ENCODE measurements around the gene MRGPRG. TPM values are rescaled to one million over a fixed set of nuclear protein-coding genes. Genes with fewer than 3 reads are reported as not detected.
"Not testable (repeated sequence)": the region's sequence is repeated elsewhere in the genome, so short reads cannot be mapped to it uniquely, and the experiment has no call there.

The MRGPRG gene
- polyA plus RNA-seq (2012; ENCODE audit: missing spikeins), result not detected

DNA sequence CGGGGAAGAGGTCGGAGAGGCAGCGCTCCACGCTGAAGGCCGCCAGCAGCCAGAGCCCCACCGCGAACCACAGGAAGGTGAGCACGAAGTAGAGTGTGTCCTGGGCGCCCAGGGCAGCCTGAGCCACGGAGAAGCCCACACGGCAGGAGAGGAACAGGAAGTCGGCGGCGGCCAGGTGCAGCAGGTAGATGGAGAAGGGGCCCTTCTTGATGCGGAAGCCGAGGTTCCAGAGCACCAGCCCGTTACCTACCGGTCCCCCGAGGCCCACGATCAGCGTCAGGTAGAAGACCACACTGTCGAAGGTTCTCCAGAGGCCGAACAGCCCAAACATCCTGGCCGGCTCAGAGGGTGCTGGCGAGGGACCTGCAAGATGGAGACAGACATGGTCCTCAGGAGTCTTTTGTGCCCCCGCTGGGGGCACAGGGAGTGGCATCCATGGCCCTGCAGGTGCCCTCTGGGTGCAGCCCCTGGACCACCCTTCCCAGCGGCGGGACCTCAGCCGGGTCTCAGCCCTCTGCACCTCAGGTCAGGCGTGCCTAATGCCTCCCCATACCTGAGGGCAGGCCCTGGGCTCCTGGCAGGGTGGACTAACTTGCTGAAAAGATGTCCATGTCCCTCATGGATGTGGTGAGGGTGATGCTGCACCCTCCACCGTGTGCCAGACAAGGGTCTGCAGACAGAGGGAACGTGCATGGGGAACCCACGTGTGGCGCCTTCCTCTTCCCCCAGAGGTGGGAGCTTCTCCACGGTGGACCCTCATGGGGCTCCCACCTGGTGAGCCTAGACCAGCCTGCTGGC lies at the start of gene MRGPRG:
TSS of gene MRGPRG (minus strand) at position 331 of the 798 bp plus-strand sequence. CDS start at position 331, 0 bp downstream.
- TF ChIP-seq POLR2AphosphoS5 (IDR thresholded peaks at IDR 0.05; ENCODE audit: low read depth, low read length) (no peak), POLR2A (IDR thresholded peaks at IDR 0.05; ENCODE audit: low read depth, low read length) (no peak), TAF1 (IDR thresholded peaks at IDR 0.05; ENCODE audit: borderline replicate concordance, low read depth, low read length) (no peak)
- FAIRE-seq, result no peak

DNA sequence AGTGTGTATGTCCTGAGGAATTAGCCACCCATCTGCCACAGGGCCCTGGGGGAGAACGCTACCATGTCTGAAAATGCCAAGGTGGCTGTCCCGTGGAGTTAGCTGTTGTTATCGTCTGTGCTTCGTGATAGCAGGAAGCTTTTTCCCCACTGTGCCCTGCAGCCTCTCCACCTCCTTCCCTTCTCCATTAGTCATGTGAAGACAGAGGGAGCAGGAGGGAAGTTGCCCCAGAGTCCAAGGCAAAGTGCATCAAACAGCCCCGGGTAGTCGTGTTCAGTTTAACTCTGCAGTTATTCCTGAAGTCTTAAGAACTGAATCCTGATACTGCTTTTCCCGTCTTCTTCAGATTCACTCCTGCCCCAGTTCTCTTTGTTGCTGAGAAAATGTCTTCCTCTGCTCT lies 43.9 kb upstream of the MRGPRG start:
- not testable (repeated sequence) for DNase-seq (ENCODE audit: insufficient read length); FAIRE-seq

More for the DNA sequence above, at the start of gene MRGPRG:
- peak; percentile 22 for DNase-seq (ENCODE audit: insufficient read length)

DNA sequence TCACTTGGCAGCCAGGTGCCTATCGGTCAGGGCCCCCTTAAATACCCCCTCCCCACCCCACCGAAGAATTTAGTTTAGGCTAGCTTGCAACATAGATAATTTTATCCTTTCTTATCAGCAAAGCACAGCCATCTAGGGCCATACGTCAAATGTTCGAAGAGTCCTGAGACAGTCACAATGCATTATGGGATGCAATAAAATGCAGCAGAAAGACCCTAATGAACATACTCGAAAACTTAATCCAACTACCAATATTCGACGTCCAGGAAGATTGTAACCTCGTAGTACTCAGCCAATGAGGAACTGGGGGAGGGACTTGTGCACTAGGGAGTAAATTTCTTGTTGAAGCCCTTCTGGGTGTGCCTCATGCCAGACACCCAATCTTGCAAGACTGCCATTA lies 43.2 kb upstream of the MRGPRG start:
- FAIRE-seq; DNase-seq (ENCODE audit: insufficient read length): not testable (repeated sequence)

GRCh38 chr11:3257509-3257908 lies 38.9 kb upstream of the MRGPRG start:
- FAIRE-seq, result not testable (repeated sequence)

DNA sequence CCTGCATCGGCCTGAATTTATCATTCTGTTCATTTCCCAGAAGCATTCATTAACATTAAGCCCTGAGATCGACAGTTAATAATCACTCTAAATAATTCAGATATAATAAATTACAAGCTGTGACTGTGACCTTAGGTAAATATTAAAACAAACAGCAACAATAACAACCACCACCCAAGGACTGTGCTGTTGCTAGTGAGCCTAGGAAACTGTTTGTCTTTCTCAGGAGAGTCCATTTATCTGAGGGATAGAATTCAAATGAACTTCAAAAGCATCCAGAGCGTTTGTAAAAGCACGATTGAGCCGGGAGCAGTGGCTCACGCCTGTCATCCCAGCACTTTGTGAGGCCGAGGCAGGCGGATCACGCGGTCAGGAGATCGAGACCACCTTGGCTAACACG lies 36.6 kb upstream of the MRGPRG start:
- not testable (repeated sequence) for FAIRE-seq; DNase-seq (ENCODE audit: insufficient read length)

More at GRCh38 chr11:3257509-3257908, 38.9 kb upstream of the MRGPRG start:
- not testable (repeated sequence) for DNase-seq (ENCODE audit: insufficient read length)

GRCh38 chr11:3254773-3255172 lies 36.2 kb upstream of the MRGPRG start:
- not testable (repeated sequence) for FAIRE-seq; DNase-seq (ENCODE audit: insufficient read length)

- no peak for DNase-seq (ENCODE audit: insufficient read length)
- FAIRE-seq, result no peak
- no peak for TF ChIP-seq TAF1 (IDR thresholded peaks at IDR 0.05; ENCODE audit: borderline replicate concordance, low read depth, low read length)
These were observed 26.5 kb upstream of the MRGPRG start for GRCh38 chr11:3245071-3245470.

GRCh38 chr11:3243880-3244279 lies 25.3 kb upstream of the MRGPRG start:
- TF ChIP-seq TAF1 (IDR thresholded peaks at IDR 0.05; ENCODE audit: borderline replicate concordance, low read depth, low read length) (no peak), POLR2AphosphoS5 (IDR thresholded peaks at IDR 0.05; ENCODE audit: low read depth, low read length) (no peak)
- no peak for FAIRE-seq
- DNase-seq (ENCODE audit: insufficient read length), result no peak

DNA sequence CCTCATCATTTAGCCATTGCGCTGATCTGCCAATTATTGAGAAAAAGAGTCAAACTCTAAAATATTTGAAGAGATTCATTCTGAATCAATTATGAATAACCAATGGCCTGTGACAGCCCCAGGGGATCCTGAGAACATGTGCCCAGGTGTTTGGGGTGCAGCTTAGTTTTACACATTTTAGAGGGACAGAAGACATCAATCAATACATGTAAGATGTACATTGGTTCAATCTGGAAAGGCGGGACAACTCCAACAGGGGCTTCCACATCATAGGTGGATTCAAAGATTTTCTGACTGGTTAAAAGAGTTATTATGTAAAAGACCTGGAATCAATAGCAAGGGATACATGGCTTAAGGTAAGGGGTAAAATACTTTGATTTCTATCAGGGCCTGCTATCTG lies 18.5 kb upstream of the MRGPRG start:
- TF ChIP-seq POLR2A (IDR thresholded peaks at IDR 0.05; ENCODE audit: low read depth, low read length), result no peak
- no peak for TF ChIP-seq TAF1 (IDR thresholded peaks at IDR 0.05; ENCODE audit: borderline replicate concordance, low read depth, low read length)
- no peak for TF ChIP-seq POLR2AphosphoS5 (IDR thresholded peaks at IDR 0.05; ENCODE audit: low read depth, low read length)
- DNase-seq (ENCODE audit: insufficient read length), result no peak
- no peak for FAIRE-seq

- TF ChIP-seq POLR2A (IDR thresholded peaks at IDR 0.05; ENCODE audit: low read depth, low read length) (no peak), TAF1 (IDR thresholded peaks at IDR 0.05; ENCODE audit: borderline replicate concordance, low read depth, low read length) (no peak), POLR2AphosphoS5 (IDR thresholded peaks at IDR 0.05; ENCODE audit: low read depth, low read length) (no peak)
- FAIRE-seq (no peak), DNase-seq (ENCODE audit: insufficient read length) (no peak)
These were observed 16.2 kb upstream of the MRGPRG start for GRCh38 chr11:3234846-3235245.

DNA sequence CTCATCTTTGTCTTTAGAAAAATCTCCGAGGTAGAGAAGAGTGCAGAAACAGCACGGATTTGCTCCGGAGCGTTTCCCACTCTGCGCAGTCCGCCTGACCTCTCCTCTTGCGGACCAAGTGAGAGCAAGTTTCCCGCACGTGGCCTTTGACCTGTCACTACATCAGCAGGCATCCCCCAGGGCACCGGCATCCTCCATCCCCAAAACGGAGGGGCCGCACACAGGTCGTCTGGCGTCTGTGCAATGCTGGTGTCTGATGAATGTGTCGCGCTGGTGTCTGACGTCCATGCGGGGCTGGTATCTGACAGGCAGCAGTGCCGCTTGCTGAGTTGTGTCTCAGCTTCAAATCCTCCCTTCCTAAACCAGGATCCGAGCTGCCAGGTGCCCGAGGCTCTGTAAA lies 14.3 kb upstream of the MRGPRG start:
- TF ChIP-seq POLR2A (IDR thresholded peaks at IDR 0.05; ENCODE audit: low read depth, low read length), result no peak
- no peak for TF ChIP-seq TAF1 (IDR thresholded peaks at IDR 0.05; ENCODE audit: borderline replicate concordance, low read depth, low read length)
- TF ChIP-seq POLR2AphosphoS5 (IDR thresholded peaks at IDR 0.05; ENCODE audit: low read depth, low read length), result no peak
- FAIRE-seq, result no peak
- DNase-seq (ENCODE audit: insufficient read length), result no peak

DNA sequence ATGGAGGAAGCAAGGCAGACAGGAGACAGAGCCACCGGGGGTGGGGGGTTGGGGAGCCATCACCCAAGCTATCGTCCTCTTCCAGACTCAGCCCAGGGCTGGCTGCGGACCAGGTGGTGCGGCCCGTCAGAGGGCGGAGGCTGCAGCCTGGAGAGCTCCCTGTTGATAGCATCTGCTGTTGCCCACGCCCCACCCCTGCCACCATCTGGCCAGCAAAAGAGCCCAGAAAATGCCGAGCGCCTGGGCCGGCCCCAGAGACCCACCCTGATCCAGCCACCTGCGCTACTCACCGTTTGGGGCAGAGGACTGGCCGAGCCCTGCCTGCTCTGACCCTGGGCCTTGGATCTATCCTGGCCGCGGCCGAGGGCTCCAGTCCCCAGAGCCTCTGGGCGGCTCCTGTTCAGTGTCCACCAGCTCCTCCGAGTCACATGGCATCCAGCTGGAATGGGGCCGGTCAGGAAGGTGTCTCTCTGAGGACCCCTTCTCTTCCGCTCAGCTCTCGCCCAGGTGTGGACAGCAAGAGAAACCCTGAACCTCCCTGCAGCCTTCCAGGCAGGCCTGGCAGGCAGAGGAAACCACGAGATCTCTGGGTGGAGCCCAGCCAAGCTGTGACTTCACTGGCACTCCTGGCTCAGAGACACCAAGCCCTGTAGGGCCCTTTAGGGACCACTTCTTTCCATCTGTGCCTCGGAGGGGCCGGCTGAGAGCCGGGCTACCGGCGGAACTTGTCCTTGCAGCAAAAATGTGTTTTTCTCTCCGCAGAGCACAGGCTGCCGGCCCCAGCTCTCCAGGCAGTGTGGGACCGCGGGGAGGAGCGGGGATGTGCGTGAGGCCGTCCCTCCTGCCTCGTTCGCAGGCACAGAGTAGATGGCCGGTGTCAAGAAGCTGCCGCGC lies 13.5 kb upstream of the MRGPRG start, which contains the start of gene MRGPRE:
TSS of gene MRGPRE (minus strand) at position 567 of the 894 bp plus-strand sequence. CDS start 3,618 bp downstream, outside the sequence.
- FAIRE-seq, result no peak
- no peak for DNase-seq (ENCODE audit: insufficient read length)

DNA sequence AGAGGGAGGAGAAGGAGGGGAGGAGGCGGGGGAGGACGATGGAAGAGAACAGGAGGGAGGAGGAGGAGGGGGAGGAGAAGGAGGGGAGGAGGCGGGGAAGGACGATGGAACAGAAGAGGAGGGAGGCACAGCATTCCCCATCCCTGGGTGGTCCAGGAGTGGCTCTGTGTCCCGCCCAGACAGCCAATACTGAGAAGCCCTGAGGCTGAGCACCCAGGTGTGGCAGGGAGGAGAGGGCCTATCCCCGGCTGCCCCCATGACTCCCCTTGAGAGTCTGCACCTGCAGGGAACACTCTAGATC lies 12.9 kb upstream of the MRGPRG start:
- DNase-seq (ENCODE audit: insufficient read length), result no peak
- TF ChIP-seq POLR2A (IDR thresholded peaks at IDR 0.05; ENCODE audit: low read depth, low read length), result no peak
- no peak for TF ChIP-seq TAF1 (IDR thresholded peaks at IDR 0.05; ENCODE audit: borderline replicate concordance, low read depth, low read length)
- TF ChIP-seq POLR2AphosphoS5 (IDR thresholded peaks at IDR 0.05; ENCODE audit: low read depth, low read length), result no peak
- FAIRE-seq, result no peak

More for the DNA sequence above, 13.5 kb upstream of the MRGPRG start, which contains the start of gene MRGPRE:
- TF ChIP-seq POLR2AphosphoS5 (IDR thresholded peaks at IDR 0.05; ENCODE audit: low read depth, low read length) (no peak), POLR2A (IDR thresholded peaks at IDR 0.05; ENCODE audit: low read depth, low read length) (no peak), TAF1 (IDR thresholded peaks at IDR 0.05; ENCODE audit: borderline replicate concordance, low read depth, low read length) (no peak)
